GM23248 (cell line): Measurements from ENCODE around the gene CD63.

Experiments
- EZH2 ChIP-seq: fragments of 200-600 bp; sonication (generic); IDR thresholded peaks from 2 replicates; pipeline ENCODE4 v1.6.1; 2018; ENCODE audit warnings: antibody characterized with exemption, mild to moderate bottlenecking; ENCODE audit not compliant: insufficient read depth, poor library complexity, severe bottlenecking
- EZH2phosphoT487 ChIP-seq: fragments of 200-600 bp; sonication (generic); IDR thresholded peaks from 2 replicates; pipeline ENCODE4 v1.6.1; 2018; ENCODE audit warnings: antibody characterized with exemption, moderate library complexity, mild to moderate bottlenecking, low read depth; ENCODE audit not compliant: insufficient read depth

GRCh38 chr12:55713721-55714120 lies 15.1 kb downstream of the CD63 start:
- TF ChIP-seq EZH2 (no peak), EZH2phosphoT487 (no peak)
